K562 (cell line): ENCODE results near the gene SLC28A1. TPM values are rescaled to one million over a fixed set of nuclear protein-coding genes. Genes with fewer than 3 reads are reported as not detected.

Source experiments
- CHD7 ChIP-seq: fragments of 200-600 bp; sonication (generic); IDR thresholded peaks from one replicate; pipeline ENCODE4 v1.6.1; 2012; ENCODE audit warnings: mild to moderate bottlenecking, low read depth, low read length, inconsistent platforms
- KAT8 ChIP-seq: fragments of 450-650 bp; IDR thresholded peaks from 2 replicates; pipeline ENCODE4 v1.6.1; 2016; ENCODE audit warnings: low read depth, mild to moderate bottlenecking
- MNT ChIP-seq, 2 experiments: fragments of 450-650 bp; conservative IDR thresholded peaks; 2 replicates each; pipeline ENCODE4 v1.6.1; 2017; ENCODE audit warnings: mild to moderate bottlenecking in 2 of 2, moderate library complexity in 2 of 2
- MTA2 ChIP-seq: fragments of 450-650 bp; IDR thresholded peaks from 2 replicates; pipeline ENCODE4 v1.6.1; 2016; ENCODE audit warnings: low read depth
- PHF20 ChIP-seq: fragments of 450-650 bp; IDR thresholded peaks from 2 replicates; pipeline ENCODE4 v1.6.1; 2018; ENCODE audit not compliant: partially characterized antibody
- PHTF2 ChIP-seq: fragments of 250-450 bp; sonication (Bioruptor Pico); IDR thresholded peaks from 2 replicates; pipeline ENCODE4 v1.5.0; 2021; ENCODE audit warnings: mild to moderate bottlenecking
- SMARCC2 ChIP-seq: fragments of 450-650 bp; IDR thresholded peaks from 2 replicates; pipeline ENCODE4 v1.6.1; 2017; ENCODE audit warnings: antibody characterized with exemption, moderate library complexity, mild to moderate bottlenecking, low read depth
- SMC3 ChIP-seq: conservative IDR thresholded peaks from 2 replicates; pipeline ENCODE4 v1.6.1; 2011; ENCODE audit warnings: low read depth, low read length, improper control_type of control experiment; ENCODE audit not compliant: insufficient read depth
- ZBTB12 ChIP-seq: fragments of 250-450 bp; sonication (Bioruptor Pico); IDR thresholded peaks from 2 replicates; pipeline ENCODE4 v1.4.0; 2020
- ZNF23 ChIP-seq: fragments of 250-450 bp; sonication (Bioruptor Pico); IDR thresholded peaks from 2 replicates; pipeline ENCODE4 v1.4.0; 2020; ENCODE audit warnings: mild to moderate bottlenecking
- ZNF347 ChIP-seq: fragments of 450-650 bp; formaldehyde crosslinking; IDR thresholded peaks from 2 replicates; pipeline ENCODE4 v1.4.0; 2020; ENCODE audit warnings: low read depth, mild to moderate bottlenecking, moderate library complexity
- ZNF639 ChIP-seq, 2 experiments: fragments of 200-800 bp in 1 of 2; sonication (Bioruptor generic) in 1 of 2; sonication (generic) in 1 of 2; formaldehyde crosslinking in 1 of 2; IDR thresholded peaks in 1 of 2; conservative IDR thresholded peaks in 1 of 2; 2 replicates each; pipeline versions ENCODE4 v1.5.0 to v1.6.1; 2016 to 2020; ENCODE audit warnings: missing compliant biosample characterization in 1 of 2, missing genetic modification characterization in 1 of 2, missing genetic modification reagents in 1 of 2
- polyA plus RNA-seq, 8 experiments: library from polyadenylated mRNA; depleted of rRNA in 4 of 8; stranded (reverse) in 5 of 8; unstranded in 3 of 8; fragments of >200 nt; fragmentation: Nextera tagmentation in 2 of 8; fragmentation: Illumina TruSeq in 1 of 8; extraction: Ambion mirVana in 2 of 8; extraction: Trizol in 1 of 8; gene quantifications; 2 replicates each; pipeline versions ENCODE4 v1.2.1 to v1.2.3, GENCODE V29; 2011 to 2014; ENCODE audit warnings: inconsistent platforms in 1 of 8, missing spikeins in 1 of 8
- total RNA-seq, 7 experiments: library from RNA; depleted of rRNA in 6 of 7; stranded (reverse); fragments of >200 nt in 6 of 7; fragmentation: Illumina TruSeq in 2 of 7; extraction: Trizol in 2 of 7; gene quantifications; 2 replicates each; pipeline versions ENCODE4 v1.2.1 to v1.2.3, GENCODE V29; 2011 to 2021; ENCODE audit warnings: low replicate concordance in 1 of 7

Gene SLC28A1
- total and polyA plus RNA-seq, 9 of the 15 experiments (the other 6 are each of a cell fraction or from before 2014, with no cell fraction given): 0.04 TPM; not detected in 8

GRCh38 chr15:84982301-84982920 is 97.9 kb downstream of the SLC28A1 start (continued):
- TF ChIP-seq MNT (conservative IDR thresholded peaks at IDR 0.05) (peak; percentile 44 to 59; a peak in 3 of 4 replicates), MTA2 (no peak), SMARCC2 (no peak), KAT8 (no peak), PHTF2 (CRISPR knock-in tag) (no peak), ZNF639 (CRISPR knock-in tag; conservative IDR thresholded peaks at IDR 0.05 in 1 of 2, IDR thresholded peaks at IDR 0.05 in 1 of 2) (no peak), PHF20 (no peak), CHD7 (no peak), ZBTB12 (CRISPR knock-in tag) (no peak), ZNF347 (no peak), ZNF23 (CRISPR knock-in tag) (no peak), SMC3 (no peak)
